Measurements from ENCODE around the gene FBL.
"Not testable (repeated sequence)": the region's sequence is repeated elsewhere in the genome, so short reads cannot be mapped to it uniquely, and the experiment has no call there.

Gene FBL

GRCh38 chr19:39876486-39876885 lies 30.3 kb upstream of the FBL start:
- DNase-seq: not testable (repeated sequence)

GRCh38 chr19:39875401-39875864 lies 29.3 kb upstream of the FBL start:
- DNase-seq: not testable (repeated sequence)

GRCh38 chr19:39874404-39874803 lies 28.2 kb upstream of the FBL start:
- DNase-seq: no peak

- DNase-seq: no peak
Measured at GRCh38 chr19:39873385-39873784, 27.2 kb upstream of the FBL start.

GRCh38 chr19:39871886-39872866 lies 26.0 kb upstream of the FBL start:
- no peak for DNase-seq

- DNase-seq: no peak
Measured at GRCh38 chr19:39871362-39871761, 25.2 kb upstream of the FBL start.

GRCh38 chr19:39870171-39870971 lies 24.2 kb upstream of the FBL start:
- no peak for DNase-seq

GRCh38 chr19:39867952-39868351 lies 21.8 kb upstream of the FBL start:
- no peak for DNase-seq

- no peak for DNase-seq
Measured at GRCh38 chr19:39867133-39867532, 21.0 kb upstream of the FBL start.

GRCh38 chr19:39865953-39866352 lies 19.8 kb upstream of the FBL start:
- no peak for DNase-seq

GRCh38 chr19:39865186-39865585 lies 19.0 kb upstream of the FBL start:
- no peak for DNase-seq

- no peak for DNase-seq
Measured at GRCh38 chr19:39864118-39864517, 17.9 kb upstream of the FBL start.

- peak; percentile 21 for DNase-seq
Measured at GRCh38 chr19:39858541-39858940, 12.4 kb upstream of the FBL start.

GRCh38 chr19:39852882-39853281 lies 6.7 kb upstream of the FBL start:
- DNase-seq: no peak

- no peak for DNase-seq
Measured at GRCh38 chr19:39850892-39851291, 4.7 kb upstream of the FBL start.

- no peak for DNase-seq
Measured at GRCh38 chr19:39848392-39848791, 2.2 kb upstream of the FBL start.

- DNase-seq: no peak
Measured at GRCh38 chr19:39847525-39847924, 1.3 kb upstream of the FBL start.

- no peak for DNase-seq
Measured at GRCh38 chr19:39846678-39847486, 703 bp upstream of the FBL start.

- no peak for DNase-seq
Measured at GRCh38 chr19:39845584-39845932, 621 bp downstream of the FBL start.

GRCh38 chr19:39845172-39845571 lies 1.0 kb downstream of the FBL start:
- DNase-seq: no peak

- DNase-seq: peak; percentile 5
Measured at GRCh38 chr19:39843919-39844793, 2.0 kb downstream of the FBL start.

Measured in NCI-H2029 treated with DMSO at 0.1 percent for 48 hours (cell line).